ENCODE results near the gene RNF181. TPM values are rescaled to one million over a fixed set of nuclear protein-coding genes. Genes with fewer than 3 reads are reported as not detected.
A peak's percentile ranks its signal among the peaks of the same experiment; 100 is the strongest.

Gene RNF181
- total and polyA plus RNA-seq, 2 of the 13 experiments (the other 11 are each of a cell fraction or from before 2014, with no cell fraction given), result 224 to 578 TPM

GRCh38 chr2:85601771-85602475 lies 6.4 kb downstream of the RNF181 start (continued):
- TF ChIP-seq ZNF605 (CRISPR knock-in tag; IDR thresholded peaks at IDR 0.05) (peak; percentile 70; the same call in 1 of the 2 replicates), ZNF615 (CRISPR knock-in tag; IDR thresholded peaks at IDR 0.05; ENCODE audit: borderline replicate concordance) (no peak), ZNF232 (CRISPR knock-in tag; IDR thresholded peaks at IDR 0.05; ENCODE audit: borderline replicate concordance) (no peak), TEAD3 (CRISPR knock-in tag; optimal IDR thresholded peaks at IDR 0.05; ENCODE audit: borderline replicate concordance) (peak; percentile 63), SMAD9 (CRISPR knock-in tag; IDR thresholded peaks at IDR 0.05) (0 out of 2 replicates have a peak, but pooled peaks have one; percentile 11), SMC3 (IDR thresholded peaks at IDR 0.05; ENCODE audit: low read length) (no peak), ZC3H13 (CRISPR knock-in tag; IDR thresholded peaks at IDR 0.05) (0 out of 2 replicates have a peak, but pooled peaks have one; percentile 36), CAMTA2 (CRISPR knock-in tag; IDR thresholded peaks at IDR 0.05; ENCODE audit: borderline replicate concordance) (peak; percentile 11; the same call in 1 of the 2 replicates), ZNF839 (CRISPR knock-in tag; IDR thresholded peaks at IDR 0.05; ENCODE audit: borderline replicate concordance) (no peak), ZNF703 (CRISPR knock-in tag; IDR thresholded peaks at IDR 0.05; ENCODE audit: borderline replicate concordance) (no peak), ZBTB26 (CRISPR knock-in tag; IDR thresholded peaks at IDR 0.05; ENCODE audit: borderline replicate concordance) (peak; percentile 75; the same call in 1 of the 2 replicates), ZNF253 (CRISPR knock-in tag; IDR thresholded peaks at IDR 0.05; ENCODE audit: borderline replicate concordance) (peak; percentile 73; the same call in 1 of the 2 replicates), ZSCAN20 (CRISPR knock-in tag; IDR thresholded peaks at IDR 0.05; ENCODE audit: borderline replicate concordance) (no peak), FLYWCH1 (CRISPR knock-in tag; IDR thresholded peaks at IDR 0.05) (no peak; the same call in 1 of the 2 replicates), GTF3A (CRISPR knock-in tag; conservative IDR thresholded peaks at IDR 0.05) (no peak), ZNF570 (CRISPR knock-in tag; IDR thresholded peaks at IDR 0.05; ENCODE audit: borderline replicate concordance) (no peak), ZNF724P (CRISPR knock-in tag; IDR thresholded peaks at IDR 0.05; ENCODE audit: borderline replicate concordance) (0 out of 2 replicates have a peak, but pooled peaks have one; percentile 48), ZFAT (CRISPR knock-in tag; conservative IDR thresholded peaks at IDR 0.05) (peak; percentile 62; the same call in 1 of the 2 replicates), CSRNP1 (CRISPR knock-in tag; IDR thresholded peaks at IDR 0.05) (no peak), ZBTB38 (CRISPR knock-in tag; IDR thresholded peaks at IDR 0.05) (no peak), SALL1 (CRISPR knock-in tag; IDR thresholded peaks at IDR 0.05) (peak; percentile 30; the same call in 1 of the 2 replicates), SMYD3 (CRISPR knock-in tag; IDR thresholded peaks at IDR 0.05) (no peak), KAT7 (CRISPR knock-in tag; IDR thresholded peaks at IDR 0.05; ENCODE audit: borderline replicate concordance) (no peak), CENPT (CRISPR knock-in tag; IDR thresholded peaks at IDR 0.05; ENCODE audit: low read depth) (0 out of 2 replicates have a peak, but pooled peaks have one; percentile 29), ZNF3 (CRISPR knock-in tag; IDR thresholded peaks at IDR 0.05) (no peak), MXD3 (CRISPR knock-in tag; IDR thresholded peaks at IDR 0.05) (0 out of 2 replicates have a peak, but pooled peaks have one; percentile 10), ZNF460 (CRISPR knock-in tag; IDR thresholded peaks at IDR 0.05; ENCODE audit: borderline replicate concordance) (no peak)
